Measurements from ENCODE around the gene RABL6. TPM values are rescaled to one million over a fixed set of nuclear protein-coding genes. Genes with fewer than 3 reads are reported as not detected.

RABL6 gene
- total RNA-seq, 1 donor, result 49.8 TPM

DNA sequence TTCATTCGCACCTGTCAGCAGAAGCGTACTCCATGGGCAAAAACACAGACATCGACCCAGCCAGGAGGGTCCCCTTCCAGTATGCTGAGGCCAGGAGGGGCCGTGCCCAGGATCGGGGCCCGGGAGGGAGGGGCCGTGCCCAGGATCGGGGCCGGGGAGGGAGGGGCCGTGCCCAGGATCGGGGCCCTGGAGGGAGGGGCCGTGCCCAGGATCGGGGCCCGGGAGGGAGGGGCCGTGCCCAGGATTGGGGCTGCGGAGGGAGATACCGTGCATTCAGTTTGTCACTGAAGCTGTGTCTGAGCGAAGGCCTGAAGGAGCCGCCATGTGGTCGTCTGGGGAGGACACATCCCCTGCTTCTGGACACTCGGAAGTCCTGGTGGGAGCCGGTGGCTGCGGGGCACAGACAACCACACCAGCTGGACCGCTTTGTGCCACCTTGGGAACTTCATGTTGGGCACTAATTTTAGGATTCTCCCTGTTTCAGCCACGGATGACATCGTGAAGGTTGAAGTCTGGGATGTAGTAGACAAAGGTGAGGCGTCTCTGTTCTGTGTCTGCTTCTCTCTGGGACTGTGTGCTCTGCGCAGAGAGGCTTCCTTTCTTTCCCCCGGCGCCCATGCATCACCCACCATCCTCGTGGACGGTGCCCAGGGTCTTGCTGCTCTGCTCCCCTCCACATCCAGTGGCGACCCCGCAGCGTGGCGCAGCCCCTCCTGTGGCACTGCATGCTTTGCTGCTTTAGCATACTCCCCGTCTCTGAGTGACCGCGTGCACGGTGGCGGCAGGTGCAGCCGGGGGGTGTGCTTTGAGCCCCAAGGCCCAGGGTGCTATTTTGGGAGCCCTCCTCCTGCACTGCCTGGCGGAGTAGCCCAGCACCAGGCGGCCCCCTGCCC, 17.8 kb downstream of the RABL6 start:
- no peak for DNase-seq (ENCODE audit: low read depth)
- no peak for TF ChIP-seq CTCF (IDR thresholded peaks at IDR 0.05; ENCODE audit: insufficient read depth, low read length)
- no peak overlapping the region for H3K4me3 ChIP-seq (ENCODE audit: low read depth, low read length)

DNA sequence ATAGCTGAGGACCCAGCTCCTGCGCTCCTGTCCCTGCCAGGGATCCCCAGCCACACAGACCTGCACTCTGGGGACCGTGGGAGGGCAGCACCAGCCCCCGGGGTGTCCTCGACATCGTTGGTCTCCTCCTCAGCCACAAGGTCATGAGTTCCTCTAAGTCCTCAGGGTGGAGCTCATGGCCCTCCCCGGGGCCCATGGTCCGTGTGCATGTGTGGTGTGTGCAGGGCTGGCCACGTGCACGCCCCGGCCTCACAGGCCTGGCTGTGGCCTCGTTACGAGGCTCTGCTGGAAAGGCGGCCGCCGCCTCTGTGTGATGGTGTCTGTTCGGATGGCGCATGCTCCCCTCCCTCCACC, 18.4 kb downstream of the RABL6 start:
- no peak for TF ChIP-seq CTCF (IDR thresholded peaks at IDR 0.05; ENCODE audit: insufficient read depth, low read length)
- H3K4me3 ChIP-seq (ENCODE audit: low read depth, low read length), result no peak overlapping the region
- no peak for DNase-seq (ENCODE audit: low read depth)

DNA sequence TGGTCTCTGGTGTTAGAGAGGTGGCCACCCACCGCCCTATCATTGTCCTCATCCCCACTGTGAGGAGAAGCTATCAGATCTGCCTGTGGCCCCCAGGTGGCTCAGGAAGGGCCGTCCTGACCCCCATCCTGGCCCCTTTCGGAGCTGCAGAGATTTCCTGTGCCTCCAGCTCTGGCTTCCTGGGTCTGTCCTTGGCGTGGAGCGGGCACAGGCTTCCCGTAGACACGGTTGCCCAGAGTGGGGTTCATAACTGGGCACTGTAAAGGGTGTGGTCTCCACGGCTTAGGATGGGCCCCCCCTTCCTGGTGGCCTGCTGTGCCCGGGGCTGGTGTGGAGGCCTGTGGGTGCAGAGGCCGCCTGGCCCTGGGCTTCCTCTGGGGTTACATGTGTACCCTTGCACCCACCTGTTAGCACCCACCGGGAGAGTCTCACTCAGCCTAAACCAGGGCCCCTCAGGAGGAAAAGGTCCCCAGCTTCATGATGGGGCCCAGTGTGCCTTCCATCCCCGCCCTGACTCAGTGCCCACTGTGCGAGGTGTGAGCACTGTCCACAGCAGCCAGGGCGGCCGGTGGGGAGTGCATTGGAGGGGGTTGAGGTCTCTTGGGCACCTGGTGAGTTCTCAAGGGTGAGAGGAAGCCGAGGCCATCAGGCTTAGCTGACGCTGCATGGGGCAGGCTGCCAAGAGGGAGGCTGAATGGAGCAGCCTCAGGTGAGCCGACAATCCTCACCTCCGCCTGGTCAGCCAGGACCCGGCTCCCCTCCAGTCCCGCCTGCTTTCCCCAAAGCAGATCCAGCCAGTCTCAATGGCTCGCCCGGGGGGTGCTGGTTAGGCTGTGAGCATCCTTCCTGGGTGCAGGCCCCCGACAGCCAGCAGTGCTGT, 19.2 kb downstream of the RABL6 start:
- DNase-seq (ENCODE audit: low read depth), result no peak
- H3K4me3 ChIP-seq (ENCODE audit: low read depth, low read length), result no peak overlapping the region
- no peak for TF ChIP-seq CTCF (IDR thresholded peaks at IDR 0.05; ENCODE audit: insufficient read depth, low read length)

GRCh38 chr9:136827794-136828473, 20.2 kb downstream of the RABL6 start:
- DNase-seq (ENCODE audit: low read depth), result no peak
- TF ChIP-seq CTCF (IDR thresholded peaks at IDR 0.05; ENCODE audit: insufficient read depth, low read length), result no peak
- H3K4me3 ChIP-seq (ENCODE audit: low read depth, low read length), result no peak overlapping the region

GRCh38 chr9:136828474-136829140, 20.9 kb downstream of the RABL6 start:
- no peak overlapping the region for H3K4me3 ChIP-seq (ENCODE audit: low read depth, low read length)
- DNase-seq (ENCODE audit: low read depth), result no peak
- TF ChIP-seq CTCF (IDR thresholded peaks at IDR 0.05; ENCODE audit: insufficient read depth, low read length), result no peak

GRCh38 chr9:136829412-136829811, 21.7 kb downstream of the RABL6 start:
- no peak for DNase-seq (ENCODE audit: low read depth)
- no peak overlapping the region for H3K4me3 ChIP-seq (ENCODE audit: low read depth, low read length)
- no peak for TF ChIP-seq CTCF (IDR thresholded peaks at IDR 0.05; ENCODE audit: insufficient read depth, low read length)

All from fibroblast of the aortic adventitia (primary cell).